Measurements from ENCODE around the gene MYH3.

The MYH3 gene

DNA sequence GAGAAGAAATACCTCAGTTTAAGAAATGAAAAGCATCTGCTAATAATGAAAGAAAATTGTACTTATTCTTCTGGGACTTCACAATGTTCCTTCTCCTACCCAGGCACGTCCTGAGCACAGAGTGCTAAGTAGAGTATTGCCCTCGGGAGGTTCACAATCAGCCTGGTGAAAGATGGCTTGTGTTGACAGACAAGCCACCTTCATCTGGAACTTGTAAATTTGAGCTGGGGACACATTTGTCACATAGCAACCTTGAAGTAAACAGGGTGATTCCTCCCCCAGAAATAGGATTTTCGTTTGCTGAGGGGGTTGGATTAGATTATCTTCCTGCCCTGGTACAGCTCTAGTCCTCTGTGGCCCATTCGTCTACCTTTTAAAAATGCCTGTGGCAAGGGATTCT, 73.3 kb downstream of the MYH3 start:
- TF ChIP-seq, protein P1, sequence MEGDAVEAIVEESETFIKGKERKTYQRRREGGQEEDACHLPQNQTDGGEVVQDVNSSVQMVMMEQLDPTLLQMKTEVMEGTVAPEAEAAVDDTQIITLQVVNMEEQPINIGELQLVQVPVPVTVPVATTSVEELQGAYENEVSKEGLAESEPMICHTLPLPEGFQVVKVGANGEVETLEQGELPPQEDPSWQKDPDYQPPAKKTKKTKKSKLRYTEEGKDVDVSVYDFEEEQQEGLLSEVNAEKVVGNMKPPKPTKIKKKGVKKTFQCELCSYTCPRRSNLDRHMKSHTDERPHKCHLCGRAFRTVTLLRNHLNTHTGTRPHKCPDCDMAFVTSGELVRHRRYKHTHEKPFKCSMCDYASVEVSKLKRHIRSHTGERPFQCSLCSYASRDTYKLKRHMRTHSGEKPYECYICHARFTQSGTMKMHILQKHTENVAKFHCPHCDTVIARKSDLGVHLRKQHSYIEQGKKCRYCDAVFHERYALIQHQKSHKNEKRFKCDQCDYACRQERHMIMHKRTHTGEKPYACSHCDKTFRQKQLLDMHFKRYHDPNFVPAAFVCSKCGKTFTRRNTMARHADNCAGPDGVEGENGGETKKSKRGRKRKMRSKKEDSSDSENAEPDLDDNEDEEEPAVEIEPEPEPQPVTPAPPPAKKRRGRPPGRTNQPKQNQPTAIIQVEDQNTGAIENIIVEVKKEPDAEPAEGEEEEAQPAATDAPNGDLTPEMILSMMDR (IDR thresholded peaks at IDR 0.05; ENCODE audit: extremely low read depth, missing control alignments), result no peak
- DNase-seq (ENCODE audit: low spot score), result no peak

DNA sequence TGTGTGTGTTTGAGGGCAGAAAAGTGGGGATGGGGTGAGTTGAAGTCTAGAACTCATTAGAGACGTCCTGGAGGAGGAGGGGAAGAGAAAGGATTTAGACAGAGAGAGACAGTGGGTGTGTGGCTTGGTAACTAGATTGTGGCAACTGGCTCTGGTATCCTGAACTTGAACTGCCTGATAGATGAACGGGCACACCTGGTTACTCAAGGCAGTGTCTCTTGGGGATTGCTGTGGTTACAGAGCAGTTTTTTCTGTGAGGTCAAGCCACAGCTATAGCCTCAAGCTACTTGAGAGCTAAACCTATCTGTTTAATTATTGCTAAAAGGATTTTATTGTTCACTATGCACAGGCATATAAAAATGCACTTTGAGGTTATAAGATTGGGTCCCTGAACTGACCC, 77.8 kb downstream of the MYH3 start:
- TF ChIP-seq, protein P1 (IDR thresholded peaks at IDR 0.05; ENCODE audit: extremely low read depth, missing control alignments), result no peak
- no peak for DNase-seq (ENCODE audit: low spot score)

Data from GM20000 (cell line).